AG04450 (cell line): ENCODE data around the gene NFATC4. TPM values are rescaled to one million over a fixed set of nuclear protein-coding genes. Genes with fewer than 3 reads are reported as not detected.
"Not testable (repeated sequence)": the region's sequence is repeated elsewhere in the genome, so short reads cannot be mapped to it uniquely, and the experiment has no call there.

Experiments
- CTCF ChIA-PET: fragments of 300-600, 350-600 bp; formaldehyde crosslinking; extraction: SDS; loops from one replicate; lab custom pipeline; 2022; ENCODE audit warnings: antibody characterized with exemption, inconsistent platforms; lab: Charles Lee
- POLR2A ChIA-PET: fragments of 350-600 bp; formaldehyde crosslinking; extraction: SDS; loops from one replicate; lab custom pipeline; 2021; ENCODE audit warnings: antibody characterized with exemption, inconsistent platforms; lab: Yijun Ruan, JAX
- DNase-seq: peaks from one replicate; pipeline ENCODE4 v3.0.0-alpha.2; 2011; ENCODE audit warnings: low read depth, low spot score
- H3K27ac ChIP-seq: one replicate; pipeline ENCODE4 v1.5.1; 2012; ENCODE audit warnings: low read depth, low read length, control low read depth
- H3K27me3 ChIP-seq: one replicate; pipeline ENCODE4 v1.6.0; 2012; ENCODE audit warnings: low read length; ENCODE audit not compliant: control insufficient read depth, insufficient read depth
- H3K4me3 ChIP-seq: 2 replicates; pipeline ENCODE4 v1.5.1; 2011; ENCODE audit warnings: mild to moderate bottlenecking, low read depth, low read length, control low read depth
- H3K9me3 ChIP-seq: 2 replicates; pipeline ENCODE4 v1.5.1; 2012; ENCODE audit warnings: low read length; ENCODE audit not compliant: control insufficient read depth, insufficient read depth
- CTCF ChIP-seq: IDR thresholded peaks from 2 replicates; pipeline ENCODE4 v1.5.1; 2011; ENCODE audit warnings: low read depth, low read length, control low read depth, inconsistent platforms
- polyA plus RNA-seq: library from polyadenylated mRNA; depleted of rRNA; stranded (reverse); fragments of >200 nt; gene quantifications from 2 replicates; pipeline ENCODE4 v1.2.3, GENCODE V29; 2011

Gene NFATC4
- polyA plus RNA-seq, 1 experiment, result 42.0 TPM

- no peak for DNase-seq
- no peak overlapping the region for H3K27ac ChIP-seq
- TF ChIP-seq CTCF, result no peak
- no peak overlapping the region for H3K4me3 ChIP-seq
- H3K27me3 ChIP-seq, result peaks cover 46% of the 10 kb centered on the region
- ChIA-PET POLR2A (no interaction called here), CTCF (interaction anchor here (0.7 to 0.9 kb wide), 3 partner anchors 16 to 82 kb away, joined by 4 to 6 read pairs (median 5); no protein-coding TSS in a partner anchor)
- no peaks in the 10 kb centered on the region for H3K9me3 ChIP-seq
Observed at GRCh38 chr14:24349742-24350141, 18.2 kb upstream of the NFATC4 start.

- no peak overlapping the region for H3K4me3 ChIP-seq
- ChIA-PET CTCF (interaction anchor here (0.7 to 4.5 kb wide), 7 partner anchors 11 to 91 kb away, joined by 3 to 35 read pairs (median 7); partner anchors contain the start of genes ADCY4, CIDEB, RIPK3 and SDR39U1), POLR2A (no interaction called here)
- DNase-seq, result no peak
- no peak; the same call in 1 of the 2 replicates for TF ChIP-seq CTCF
- H3K27ac ChIP-seq, result no peak overlapping the region
- peaks cover 32% of the 10 kb centered on the region for H3K27me3 ChIP-seq
- H3K9me3 ChIP-seq, result peaks cover 3% of the 10 kb centered on the region; the same call in 1 of the 2 replicates
Observed at GRCh38 chr14:24351517-24351916, 16.5 kb upstream of the NFATC4 start.

- CTCF ChIA-PET, result interaction anchor here (1.0 to 4.5 kb wide), 3 partner anchors 12 to 78 kb away, joined by 3 to 35 read pairs (median 8); partner anchors contain the start of gene ADCY4
- Histone ChIP-seq H3K27ac (no peak overlapping the region), H3K27me3 (peaks cover 16% of the 10 kb centered on the region), H3K9me3 (peaks cover 3% of the 10 kb centered on the region; the same call in 1 of the 2 replicates), H3K4me3 (no peak overlapping the region)
- no peak for DNase-seq
- POLR2A ChIA-PET, result no interaction called here
- TF ChIP-seq CTCF, result no peak
Observed at GRCh38 chr14:24353559-24354481, 14.2 kb upstream of the NFATC4 start.

GRCh38 chr14:24354482-24354825 is 13.5 kb upstream of the NFATC4 start:
- not testable (repeated sequence) for H3K9me3 ChIP-seq, DNase-seq, H3K4me3 ChIP-seq
- Histone ChIP-seq H3K27ac (peak overlapping the region; percentile 42), H3K27me3 (peaks cover 14% of the 10 kb centered on the region)
- ChIA-PET CTCF (interaction anchor here (1.0 to 4.5 kb wide), 3 partner anchors 11 to 77 kb away, joined by 3 to 35 read pairs (median 8); partner anchors contain the start of gene ADCY4), POLR2A (interaction anchor here (0.6 to 0.7 kb wide), 2 partner anchors 23 to 25 kb away, joined by 3 to 4 read pairs; no protein-coding TSS in a partner anchor)

- no peak for TF ChIP-seq CTCF
- H3K4me3 ChIP-seq, result no peak overlapping the region
- H3K27ac ChIP-seq, result no peak overlapping the region
- peaks cover 3% of the 10 kb centered on the region; the same call in 1 of the 2 replicates for H3K9me3 ChIP-seq
- no peak for DNase-seq
- POLR2A ChIA-PET, result interaction anchor here (0.6 to 0.7 kb wide), 2 partner anchors 23 to 26 kb away, joined by 3 to 4 read pairs; no protein-coding TSS in a partner anchor
- H3K27me3 ChIP-seq, result peaks cover 12% of the 10 kb centered on the region
- CTCF ChIA-PET, result interaction anchor here (1.0 to 1.8 kb wide), 3 partner anchors 10 to 21 kb away, joined by 3 to 11 read pairs (median 5); no protein-coding TSS in a partner anchor
Observed at GRCh38 chr14:24355009-24355408, 13.0 kb upstream of the NFATC4 start.
